ENCODE data around the gene RBPMS2. TPM values are rescaled to one million over a fixed set of nuclear protein-coding genes. Genes with fewer than 3 reads are reported as not detected.

The RBPMS2 gene
- total and polyA plus RNA-seq, 9 donors = 1.1 to 23.8 (median 10.4) TPM

- Histone ChIP-seq H3K27ac (no peak overlapping the region), H3K4me1 (ENCODE audit: insufficient read depth) (no peaks in the 10 kb centered on the region), H3K4me3 (no peak overlapping the region), H3K27me3 (no peaks in the 10 kb centered on the region), H3K9me3 (no peaks in the 10 kb centered on the region), H3K36me3 (no peaks in the 10 kb centered on the region)
- WGBS, 3 donors = 73 to 79% (median 75%) methylated on average over 7 of the region's 7 CpGs
- DNase-seq = no peak
- TF ChIP-seq POLR2A (IDR thresholded peaks at IDR 0.05) = no peak
- intact Hi-C loops (cut with DNase I) = loop anchor here in 3 of 4 donors (2.0 to 10.0 kb wide), 4 partner anchors 74 to 310 kb away; no protein-coding TSS in a partner anchor
These were observed 43.1 kb downstream of the RBPMS2 start for GRCh38 chr15:64732156-64732860.

- no peaks in the 10 kb centered on the region for H3K36me3 ChIP-seq
- H3K9me3 ChIP-seq = no peaks in the 10 kb centered on the region
- no peak overlapping the region for H3K27ac ChIP-seq
- no peak for DNase-seq
- no peaks in the 10 kb centered on the region for H3K27me3 ChIP-seq
- intact Hi-C loops (cut with DNase I) = loop anchor here (2.0 to 10.0 kb wide), 6 partner anchors 47 to 309 kb away; no protein-coding TSS in a partner anchor
- WGBS, 3 donors = 30 to 36% (median 35%) methylated on average over 9 of the region's 9 CpGs
- H3K4me3 ChIP-seq = no peak overlapping the region
- no peaks in the 10 kb centered on the region for H3K4me1 ChIP-seq (ENCODE audit: insufficient read depth)
- TF ChIP-seq POLR2A (IDR thresholded peaks at IDR 0.05) (no peak), CTCF (IDR thresholded peaks at IDR 0.05) (no peak), EP300 (IDR thresholded peaks at IDR 0.05) (no peak)
These were observed 43.6 kb downstream of the RBPMS2 start for GRCh38 chr15:64731805-64732151.

GRCh38 chr15:64731012-64731804 lies 44.2 kb downstream of the RBPMS2 start:
- no peaks in the 10 kb centered on the region for H3K4me1 ChIP-seq (ENCODE audit: insufficient read depth)
- peak; percentile 82 to 92 (median 91) for DNase-seq
- no peak for TF ChIP-seq POLR2A (IDR thresholded peaks at IDR 0.05)
- TF ChIP-seq CTCF (IDR thresholded peaks at IDR 0.05) = peak; percentile 90 to 94 (median 91)
- H3K27ac ChIP-seq = no peak overlapping the region
- 19 to 23% (median 20%) methylated on average over 16 of the region's 16 CpGs for WGBS, 3 donors
- H3K27me3 ChIP-seq = no peaks in the 10 kb centered on the region
- intact Hi-C loops (cut with DNase I) = loop anchor here (2.0 to 10.0 kb wide), 5 partner anchors 46 to 309 kb away; no protein-coding TSS in a partner anchor
- H3K36me3 ChIP-seq = no peaks in the 10 kb centered on the region
- H3K9me3 ChIP-seq = no peaks in the 10 kb centered on the region
- H3K4me3 ChIP-seq = no peak overlapping the region

GRCh38 chr15:64730151-64730550 lies 45.2 kb downstream of the RBPMS2 start:
- TF ChIP-seq CTCF (IDR thresholded peaks at IDR 0.05) (no peak), POLR2A (IDR thresholded peaks at IDR 0.05) (no peak), EP300 (IDR thresholded peaks at IDR 0.05) (no peak)
- DNase-seq = no peak
- Histone ChIP-seq H3K36me3 (no peaks in the 10 kb centered on the region), H3K27me3 (no peaks in the 10 kb centered on the region), H3K9me3 (no peaks in the 10 kb centered on the region), H3K27ac (no peak overlapping the region), H3K4me3 (no peak overlapping the region), H3K4me1 (ENCODE audit: insufficient read depth) (no peaks in the 10 kb centered on the region)
- 89 to 96% (median 93%) methylated on average over 5 of the region's 5 CpGs for WGBS, 3 donors
- intact Hi-C loops (cut with DNase I) = loop anchor here (2.0 to 10.0 kb wide), 5 partner anchors 45 to 308 kb away; no protein-coding TSS in a partner anchor
